ENCODE results near the gene OTULINL.
A peak's percentile ranks its signal among the peaks of the same experiment; 100 is the strongest.

Gene OTULINL

GRCh38 chr5:14598225-14598624 is 16.6 kb downstream of the OTULINL start:
- Histone ChIP-seq H3K27me3 (no peaks in the 10 kb centered on the region), H3K4me1 (peaks cover 30 to 54% (median 38%) of the 10 kb centered on the region in 10 experiments), H3K4me2 (peak overlapping the region in 1 of 11 experiments; percentile 39; a peak in 1 of 22 replicates), H3K9me3 (replicated peaks in 1 of 11) (peaks cover 2 to 11% (median 7%) of the 10 kb centered on the region in 11 experiments; a peak in 13 of 22 replicates), H4K20me1 (no peaks in the 10 kb centered on the region), H3K9ac (no peak overlapping the region), H3K36me3 (peaks cover 0 to 20% (median 0%) of the 10 kb centered on the region in 11 experiments; a peak in 4 of 22 replicates), H3K27ac (no peak overlapping the region), H3K4me3 (no peak overlapping the region)
- TF ChIP-seq Cebpa-rat (IDR thresholded peaks at IDR 0.05): no peak

- Histone ChIP-seq H3K4me3 (no peak overlapping the region), H3K27ac (no peak overlapping the region), H3K36me3 (peaks cover 0 to 32% (median 0%) of the 10 kb centered on the region in 11 experiments; a peak in 4 of 22 replicates), H3K4me2 (no peak overlapping the region), H3K4me1 (peaks cover 16 to 40% (median 24%) of the 10 kb centered on the region in 10 experiments), H4K20me1 (no peaks in the 10 kb centered on the region), H3K9me3 (replicated peaks in 1 of 11) (peaks cover 9 to 23% (median 17%) of the 10 kb centered on the region in 11 experiments), H3K9ac (no peak overlapping the region), H3K27me3 (no peaks in the 10 kb centered on the region)
- no peak for TF ChIP-seq Cebpa-rat (IDR thresholded peaks at IDR 0.05)
These were observed 18.0 kb downstream of the OTULINL start for GRCh38 chr5:14599476-14600127.

GRCh38 chr5:14600846-14601245 is 19.3 kb downstream of the OTULINL start:
- Histone ChIP-seq H3K4me3 (no peak overlapping the region), H3K27ac (no peak overlapping the region), H3K4me2 (peak overlapping the region in 1 of 11 experiments; percentile 9; a peak in 3 of 22 replicates), H3K4me1 (peaks cover 4 to 28% (median 12%) of the 10 kb centered on the region in 10 experiments), H4K20me1 (no peaks in the 10 kb centered on the region), H3K9ac (no peak overlapping the region), H3K36me3 (peaks cover 0 to 41% (median 0%) of the 10 kb centered on the region in 11 experiments; a peak in 4 of 22 replicates), H3K9me3 (replicated peaks in 1 of 11) (peaks cover 14 to 33% (median 26%) of the 10 kb centered on the region in 11 experiments), H3K27me3 (no peaks in the 10 kb centered on the region)
- no peak for TF ChIP-seq Cebpa-rat (IDR thresholded peaks at IDR 0.05)

- Histone ChIP-seq H3K4me3 (no peak overlapping the region), H3K4me2 (0 out of 22 replicates have a peak overlapping the region, but pooled peaks of 1 of the 11 experiments have one; percentile 19), H4K20me1 (no peaks in the 10 kb centered on the region), H3K36me3 (peaks cover 0 to 46% (median 0%) of the 10 kb centered on the region in 11 experiments; a peak in 4 of 22 replicates), H3K9me3 (replicated peaks in 1 of 11) (peaks cover 14 to 38% (median 29%) of the 10 kb centered on the region in 11 experiments), H3K27ac (no peak overlapping the region), H3K9ac (no peak overlapping the region), H3K4me1 (peaks cover 0 to 27% (median 9%) of the 10 kb centered on the region in 10 experiments; a peak in 10 of 20 replicates), H3K27me3 (no peaks in the 10 kb centered on the region)
- no peak for TF ChIP-seq Cebpa-rat (IDR thresholded peaks at IDR 0.05)
These were observed 21.5 kb downstream of the OTULINL start for GRCh38 chr5:14603141-14603540.

DNA sequence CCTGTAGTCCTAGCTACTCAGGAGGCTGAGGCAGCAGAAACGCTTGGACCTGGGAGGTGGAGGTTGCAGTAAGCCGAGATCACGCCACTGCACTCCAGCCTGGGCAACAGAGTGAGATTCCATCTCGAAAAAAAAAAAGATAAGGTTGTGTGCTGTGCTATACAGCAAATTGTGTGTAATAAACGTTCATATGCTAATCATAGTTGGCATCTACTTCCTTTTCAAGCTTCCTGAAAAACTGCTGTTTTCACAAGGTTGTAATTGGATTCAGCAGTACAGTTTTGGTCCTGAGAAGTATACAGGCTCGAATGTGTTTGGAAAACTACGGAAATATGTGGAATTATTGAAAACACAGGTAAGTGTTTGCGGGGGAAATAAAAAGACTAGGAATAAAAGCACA is 25.5 kb downstream of the OTULINL start:
- Histone ChIP-seq H3K9me3 (replicated peaks in 1 of 11) (peaks cover 14 to 38% (median 29%) of the 10 kb centered on the region in 11 experiments), H3K36me3 (peaks cover 0 to 57% (median 0%) of the 10 kb centered on the region in 11 experiments; a peak in 4 of 22 replicates), H4K20me1 (no peaks in the 10 kb centered on the region), H3K9ac (no peak overlapping the region), H3K4me2 (peak overlapping the region in 3 of 11 experiments; percentile 7 to 26 (median 21); a peak in 5 of 22 replicates), H3K27me3 (no peaks in the 10 kb centered on the region), H3K4me3 (no peak overlapping the region), H3K27ac (no peak overlapping the region), H3K4me1 (peaks cover 0 to 26% (median 8%) of the 10 kb centered on the region in 10 experiments; a peak in 11 of 20 replicates)
- TF ChIP-seq Cebpa-rat (IDR thresholded peaks at IDR 0.05): no peak

DNA sequence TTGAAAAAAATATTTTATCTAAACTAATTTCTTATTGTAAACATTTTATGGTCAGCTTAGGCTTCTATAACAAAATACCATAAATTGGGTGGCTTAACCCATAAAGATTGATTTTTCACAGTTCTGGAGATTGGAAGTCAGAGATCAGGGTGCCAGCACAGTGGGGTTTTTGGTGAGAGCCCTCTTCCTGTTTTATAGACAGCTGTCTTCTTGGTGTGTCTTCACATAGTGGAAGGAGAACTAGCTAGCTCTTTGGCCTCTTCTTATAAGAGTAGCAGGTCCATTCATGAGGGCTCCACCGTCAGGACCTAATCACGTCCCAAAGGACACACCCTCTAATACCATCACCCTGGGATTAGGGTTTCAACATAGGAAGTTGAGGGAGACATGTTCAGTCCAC is 26.6 kb downstream of the OTULINL start:
- no peak overlapping the region for H3K4me3 ChIP-seq
- H3K4me1 ChIP-seq: peaks cover 0 to 26% (median 7%) of the 10 kb centered on the region in 10 experiments; a peak in 11 of 20 replicates
- H3K9ac ChIP-seq: no peak overlapping the region
- peaks cover 9 to 29% (median 25%) of the 10 kb centered on the region in 11 experiments for H3K9me3 ChIP-seq (replicated peaks in 1 of 11)
- no peaks in the 10 kb centered on the region for H4K20me1 ChIP-seq
- peak overlapping the region in 3 of 11 experiments; percentile 7 to 26 (median 9); a peak in 3 of 22 replicates for H3K4me2 ChIP-seq
- H3K27me3 ChIP-seq: no peaks in the 10 kb centered on the region
- TF ChIP-seq Cebpa-rat (IDR thresholded peaks at IDR 0.05): no peak
- no peak overlapping the region for H3K27ac ChIP-seq
- peaks cover 0 to 53% (median 0%) of the 10 kb centered on the region in 11 experiments; a peak in 4 of 22 replicates for H3K36me3 ChIP-seq

DNA sequence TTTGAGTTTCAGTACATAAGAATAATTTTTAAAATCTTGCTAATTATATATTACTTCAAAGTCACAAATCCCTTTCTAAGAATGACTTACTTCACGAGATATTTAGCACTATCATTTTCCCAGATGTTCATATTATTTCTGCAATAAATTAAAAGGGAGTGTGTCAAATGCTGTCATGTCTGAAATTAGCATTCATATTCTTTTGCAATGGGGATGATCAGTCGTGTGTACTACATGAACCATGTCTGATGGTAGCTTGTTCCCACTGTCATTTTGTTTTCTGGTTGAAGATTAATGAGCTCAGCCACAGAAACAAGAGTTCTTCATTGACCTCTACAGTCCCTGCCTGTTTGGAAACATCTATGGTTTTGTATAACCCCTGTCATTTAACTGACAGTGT is 30.1 kb downstream of the OTULINL start:
- Histone ChIP-seq H3K4me3 (no peak overlapping the region), H3K4me2 (no peak overlapping the region), H4K20me1 (no peaks in the 10 kb centered on the region), H3K9ac (no peak overlapping the region), H3K36me3 (peaks cover 0 to 46% (median 0%) of the 10 kb centered on the region in 11 experiments; a peak in 4 of 22 replicates), H3K27ac (no peak overlapping the region), H3K27me3 (no peaks in the 10 kb centered on the region), H3K4me1 (peaks cover 0 to 23% (median 6%) of the 10 kb centered on the region in 10 experiments; a peak in 11 of 20 replicates), H3K9me3 (replicated peaks in 1 of 11) (no peaks in the 10 kb centered on the region)
- no peak for TF ChIP-seq Cebpa-rat (IDR thresholded peaks at IDR 0.05)

GRCh38 chr5:14614490-14614889 is 32.9 kb downstream of the OTULINL start:
- H3K27ac ChIP-seq: no peak overlapping the region
- no peak overlapping the region for H3K9ac ChIP-seq
- no peak for TF ChIP-seq Cebpa-rat (IDR thresholded peaks at IDR 0.05)
- H3K27me3 ChIP-seq: no peaks in the 10 kb centered on the region
- H3K9me3 ChIP-seq (replicated peaks in 1 of 11): no peaks in the 10 kb centered on the region
- no peak overlapping the region for H3K4me3 ChIP-seq
- no peak overlapping the region for H3K4me2 ChIP-seq
- H3K36me3 ChIP-seq: peaks cover 0 to 46% (median 0%) of the 10 kb centered on the region in 11 experiments; a peak in 4 of 22 replicates
- no peaks in the 10 kb centered on the region for H4K20me1 ChIP-seq
- H3K4me1 ChIP-seq: peaks cover 0 to 5% (median 0%) of the 10 kb centered on the region in 10 experiments; a peak in 4 of 20 replicates

DNA sequence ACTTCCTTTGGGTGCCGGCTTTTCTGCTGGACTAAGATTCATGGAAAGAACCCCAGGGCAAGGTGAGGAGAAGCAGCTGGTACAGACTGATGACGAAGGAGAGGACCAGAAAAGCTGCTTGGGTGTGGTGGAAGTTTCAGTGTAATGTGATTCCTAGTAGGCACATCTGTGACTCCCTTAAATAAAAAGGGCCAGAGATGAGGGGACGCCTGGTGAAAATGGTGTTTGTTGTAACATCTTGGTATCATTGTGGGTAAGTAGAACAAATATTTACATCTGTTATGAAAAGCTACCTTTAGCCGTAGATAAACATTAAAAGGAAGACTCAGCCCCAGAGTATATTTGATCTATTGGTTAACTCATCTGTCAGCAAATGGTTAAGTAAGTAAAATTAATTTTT is 33.8 kb downstream of the OTULINL start:
- Histone ChIP-seq H3K27me3 (no peaks in the 10 kb centered on the region), H3K36me3 (peaks cover 0 to 38% (median 0%) of the 10 kb centered on the region in 11 experiments; a peak in 4 of 22 replicates), H3K4me2 (no peak overlapping the region), H3K4me1 (peaks cover 0 to 2% (median 0%) of the 10 kb centered on the region in 10 experiments; a peak in 4 of 20 replicates), H3K9me3 (replicated peaks in 1 of 11) (no peaks in the 10 kb centered on the region), H3K9ac (no peak overlapping the region), H4K20me1 (no peaks in the 10 kb centered on the region), H3K27ac (no peak overlapping the region), H3K4me3 (no peak overlapping the region)
- TF ChIP-seq Cebpa-rat (IDR thresholded peaks at IDR 0.05): no peak

All from BLaER1 treated with 17β-estradiol and CSF1 and Interleukin-3, amounts not matched to agents 10 nM and 100 nM (cell line).